Parathyroid adenoma (tissue), 2 donors: Measurements from ENCODE around the gene SPG7.

Source experiments
- H2AFZ ChIP-seq: fragments of 300-600 bp; sonication (generic); one replicate; pipeline ENCODE4 v1.7.0; 2017; ENCODE audit warnings: antibody characterized with exemption, mild to moderate bottlenecking
- H3K27ac ChIP-seq: fragments of 300-600 bp; sonication (generic); one replicate; pipeline ENCODE4 v1.7.0; 2017
- H3K27me3 ChIP-seq: fragments of 300-600 bp; sonication (generic); one replicate; pipeline ENCODE4 v1.7.0; 2017; ENCODE audit warnings: low read length; ENCODE audit not compliant: control insufficient read depth, insufficient read depth
- H3K36me3 ChIP-seq: fragments of 300-600 bp; sonication (generic); one replicate; pipeline ENCODE4 v1.7.0; 2017; ENCODE audit warnings: low read length; ENCODE audit not compliant: control insufficient read depth, insufficient read depth
- H3K4me1 ChIP-seq: fragments of 300-600 bp; sonication (generic); one replicate; pipeline ENCODE4 v1.7.0; 2017; ENCODE audit warnings: control low read depth
- H3K4me2 ChIP-seq: fragments of 300-600 bp; sonication (generic); one replicate; pipeline ENCODE4 v1.7.0; 2017; ENCODE audit warnings: low read length
- H3K4me3 ChIP-seq: fragments of 300-600 bp; sonication (generic); one replicate; pipeline ENCODE4 v1.7.0; 2017; ENCODE audit warnings: low read depth, low read length
- H3K79me2 ChIP-seq: fragments of 300-600 bp; sonication (generic); one replicate; pipeline ENCODE4 v1.7.0; 2017; ENCODE audit warnings: control low read depth
- H3K9ac ChIP-seq: fragments of 300-600 bp; sonication (generic); one replicate; pipeline ENCODE4 v1.7.0; 2017; ENCODE audit warnings: mild to moderate bottlenecking
- H3K9me3 ChIP-seq: fragments of 300-600 bp; sonication (generic); one replicate; pipeline ENCODE4 v1.7.0; 2017; ENCODE audit warnings: low read length; ENCODE audit not compliant: control insufficient read depth
- TF ChIP-seq, protein P1 (sequence below): fragments of 300-600 bp; sonication (generic); IDR thresholded peaks from one replicate; pipeline ENCODE4 v1.7.0; 2017; ENCODE audit warnings: antibody characterized with exemption, mild to moderate bottlenecking
- donor health status: primary hyperparathyroidism.

The SPG7 gene

DNA sequence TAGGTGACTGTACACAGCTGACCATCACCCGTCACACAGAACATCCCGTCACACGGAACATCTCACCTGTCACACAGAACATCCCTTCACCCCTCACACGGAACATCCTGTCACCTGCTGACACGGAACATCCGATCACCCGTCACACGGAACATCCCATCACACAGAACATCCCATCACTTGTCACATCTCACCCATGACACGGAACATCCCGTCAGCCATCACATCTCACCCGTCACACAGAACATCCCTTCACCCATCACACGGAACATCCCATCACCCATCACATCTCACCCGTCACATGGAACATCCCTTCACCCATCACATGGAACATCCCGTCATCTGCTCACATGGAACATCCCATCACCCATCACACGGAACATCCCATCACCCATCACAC lies 71.1 kb downstream of the SPG7 start:
- Histone ChIP-seq H3K4me2 (no peak overlapping the region), H3K79me2 (no peaks in the 10 kb centered on the region), H3K36me3 (no peaks in the 10 kb centered on the region), H3K9ac (no peak overlapping the region), H3K9me3 (no peaks in the 10 kb centered on the region), H3K27me3 (no peaks in the 10 kb centered on the region), H3K4me1 (no peaks in the 10 kb centered on the region), H3K4me3 (no peak overlapping the region), H2AFZ (no peak overlapping the region), H3K27ac (no peak overlapping the region)
- TF ChIP-seq, protein P1, sequence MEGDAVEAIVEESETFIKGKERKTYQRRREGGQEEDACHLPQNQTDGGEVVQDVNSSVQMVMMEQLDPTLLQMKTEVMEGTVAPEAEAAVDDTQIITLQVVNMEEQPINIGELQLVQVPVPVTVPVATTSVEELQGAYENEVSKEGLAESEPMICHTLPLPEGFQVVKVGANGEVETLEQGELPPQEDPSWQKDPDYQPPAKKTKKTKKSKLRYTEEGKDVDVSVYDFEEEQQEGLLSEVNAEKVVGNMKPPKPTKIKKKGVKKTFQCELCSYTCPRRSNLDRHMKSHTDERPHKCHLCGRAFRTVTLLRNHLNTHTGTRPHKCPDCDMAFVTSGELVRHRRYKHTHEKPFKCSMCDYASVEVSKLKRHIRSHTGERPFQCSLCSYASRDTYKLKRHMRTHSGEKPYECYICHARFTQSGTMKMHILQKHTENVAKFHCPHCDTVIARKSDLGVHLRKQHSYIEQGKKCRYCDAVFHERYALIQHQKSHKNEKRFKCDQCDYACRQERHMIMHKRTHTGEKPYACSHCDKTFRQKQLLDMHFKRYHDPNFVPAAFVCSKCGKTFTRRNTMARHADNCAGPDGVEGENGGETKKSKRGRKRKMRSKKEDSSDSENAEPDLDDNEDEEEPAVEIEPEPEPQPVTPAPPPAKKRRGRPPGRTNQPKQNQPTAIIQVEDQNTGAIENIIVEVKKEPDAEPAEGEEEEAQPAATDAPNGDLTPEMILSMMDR, result no peak

- Histone ChIP-seq H3K4me1 (no peaks in the 10 kb centered on the region), H3K36me3 (no peaks in the 10 kb centered on the region), H3K79me2 (no peaks in the 10 kb centered on the region), H3K9me3 (no peaks in the 10 kb centered on the region), H3K4me3 (no peak overlapping the region), H2AFZ (no peak overlapping the region), H3K4me2 (no peak overlapping the region), H3K27me3 (no peaks in the 10 kb centered on the region), H3K27ac (no peak overlapping the region), H3K9ac (no peak overlapping the region)
- TF ChIP-seq, protein P1, result no peak
Measured at GRCh38 chr16:89581045-89581695, 73.0 kb downstream of the SPG7 start.

DNA sequence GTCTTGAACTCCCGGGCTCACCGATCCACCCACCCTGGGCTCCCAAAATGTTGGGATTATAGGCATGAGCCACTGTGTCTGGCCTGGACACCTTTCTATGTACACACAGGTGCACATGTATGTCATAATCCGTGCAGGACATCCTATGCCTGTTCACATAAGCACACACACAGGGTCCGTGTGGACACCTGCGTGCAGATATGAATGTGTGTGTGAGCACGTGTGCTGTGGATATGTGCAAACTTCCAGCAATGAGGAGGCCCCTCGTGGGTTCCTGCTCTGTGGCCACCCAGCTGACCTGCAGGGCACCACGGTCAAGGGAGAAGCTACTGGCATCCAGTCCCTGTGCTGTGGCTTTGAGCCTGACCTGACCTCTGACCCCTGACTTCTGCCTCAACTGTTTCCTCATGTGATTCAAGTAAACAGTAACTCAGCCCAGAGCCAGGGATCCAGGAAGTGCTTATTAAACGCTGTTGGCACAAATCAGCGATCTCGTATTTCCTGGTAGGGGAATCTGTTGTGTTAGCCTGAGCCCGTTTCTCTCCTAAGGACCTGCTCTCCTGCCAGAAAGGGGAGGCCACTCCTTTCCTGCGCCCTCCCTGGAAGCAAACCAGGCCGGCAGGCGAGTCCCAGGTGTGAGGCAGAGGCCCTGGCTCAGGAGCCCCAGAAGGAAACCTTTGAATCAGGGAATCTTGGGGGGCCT lies 73.8 kb downstream of the SPG7 start:
- Histone ChIP-seq H3K79me2 (no peaks in the 10 kb centered on the region), H2AFZ (no peak overlapping the region), H3K36me3 (no peaks in the 10 kb centered on the region), H3K9ac (no peak overlapping the region), H3K9me3 (no peaks in the 10 kb centered on the region), H3K27me3 (no peaks in the 10 kb centered on the region), H3K4me3 (no peak overlapping the region), H3K27ac (no peak overlapping the region), H3K4me2 (no peak overlapping the region), H3K4me1 (no peaks in the 10 kb centered on the region)
- TF ChIP-seq, protein P1, result no peak

DNA sequence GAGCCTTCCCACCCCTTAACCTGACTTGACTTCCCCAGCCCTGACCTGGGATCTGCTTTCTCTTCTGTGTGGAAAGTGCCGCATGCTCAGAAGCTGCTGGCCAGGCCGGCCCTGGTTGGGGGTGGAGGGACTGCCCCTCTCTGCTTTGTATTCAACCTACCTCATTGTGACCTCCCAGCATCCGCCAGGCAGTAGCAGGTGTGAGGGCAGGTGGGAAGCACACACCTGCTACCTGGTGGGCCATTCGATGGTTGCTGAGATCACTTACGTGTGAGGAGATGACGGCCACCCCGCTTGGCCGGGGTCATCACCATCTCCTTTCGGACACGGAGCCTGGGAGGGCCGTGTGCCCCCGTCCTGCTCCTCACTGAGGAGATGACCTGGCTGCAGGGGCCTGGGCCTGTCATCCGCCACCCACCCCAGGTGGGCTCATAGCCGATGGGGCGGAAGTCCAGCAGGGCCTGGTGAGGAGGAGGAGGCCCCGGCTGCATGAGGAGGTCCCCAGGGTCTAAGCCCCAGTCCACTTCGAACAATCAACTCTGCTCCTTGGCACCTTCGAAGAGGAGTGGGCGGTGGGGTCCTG lies 74.5 kb downstream of the SPG7 start:
- H3K9ac ChIP-seq, result no peak overlapping the region
- TF ChIP-seq, protein P1, result no peak
- no peak overlapping the region for H3K27ac ChIP-seq
- H3K4me2 ChIP-seq, result no peak overlapping the region
- H3K4me1 ChIP-seq, result no peaks in the 10 kb centered on the region
- no peaks in the 10 kb centered on the region for H3K36me3 ChIP-seq
- no peak overlapping the region for H2AFZ ChIP-seq
- no peak overlapping the region for H3K4me3 ChIP-seq
- H3K27me3 ChIP-seq, result no peaks in the 10 kb centered on the region
- H3K79me2 ChIP-seq, result no peaks in the 10 kb centered on the region
- no peaks in the 10 kb centered on the region for H3K9me3 ChIP-seq
